ENCODE results near the gene F13A1. TPM values are rescaled to one million over a fixed set of nuclear protein-coding genes. Genes with fewer than 3 reads are reported as not detected.

Gene F13A1
- total RNA-seq, 3 donors from 2014 or later (not counting 1 experiment from before 2014, with no cell fraction given), result 6.6 to 32.5 (median 16.1) TPM

GRCh38 chr6:6332811-6333244 is 12.4 kb upstream of the F13A1 start:
- H3K4me3 Mint-ChIP-seq, result no peak overlapping the region
- Histone ChIP-seq H3K27ac (ENCODE audit: low read length) (no peak overlapping the region), H3K36me3 (ENCODE audit: control insufficient read depth, insufficient read depth, low read length) (no peaks in the 10 kb centered on the region), H3K27me3 (ENCODE audit: control insufficient read depth, insufficient read depth, low read length) (no peaks in the 10 kb centered on the region), H3K4me3 (ENCODE audit: low read length) (no peak overlapping the region), H3K9me3 (ENCODE audit: control insufficient read depth, insufficient read depth, low read length) (no peaks in the 10 kb centered on the region), H3K4me1 (ENCODE audit: control insufficient read depth, insufficient read depth, low read length) (peaks cover 5% of the 10 kb centered on the region)
- ATAC-seq (no peak), DNase-seq (no peak)
- peaks cover 5 to 10% of the 10 kb centered on the region in 2 donors for H3K27me3 Mint-ChIP-seq (ENCODE audit: low read depth in 2 of 2)
- no peak for TF ChIP-seq CTCF (IDR thresholded peaks at IDR 0.05)
- H3K4me1 Mint-ChIP-seq, result no peaks in the 10 kb centered on the region
- no peak overlapping the region for H3K27ac Mint-ChIP-seq
- WGBS (ENCODE audit: insufficient coverage), result 70% methylated on average over 2 of the region's 3 CpGs
- intact Hi-C loops (cut with micrococcal nuclease), result no loop called here
- no peaks in the 10 kb centered on the region for H3K36me3 Mint-ChIP-seq
- no peaks in the 10 kb centered on the region for H3K9me3 Mint-ChIP-seq

- H3K36me3 ChIP-seq (ENCODE audit: control insufficient read depth, insufficient read depth, low read length), result no peaks in the 10 kb centered on the region
- no peak for TF ChIP-seq CTCF (IDR thresholded peaks at IDR 0.05)
- no peak for ATAC-seq
- Mint-ChIP-seq H3K9me3 (no peaks in the 10 kb centered on the region), H3K4me1 (no peaks in the 10 kb centered on the region), H3K27ac (no peak overlapping the region), H3K4me3 (no peak overlapping the region), H3K27me3 (ENCODE audit: low read depth in 2 of 2) (peaks cover 5 to 16% of the 10 kb centered on the region in 2 donors), H3K36me3 (no peaks in the 10 kb centered on the region)
- H3K9me3 ChIP-seq (ENCODE audit: control insufficient read depth, insufficient read depth, low read length), result no peaks in the 10 kb centered on the region
- peak overlapping the region; percentile 23 for H3K27ac ChIP-seq (ENCODE audit: low read length)
- no peaks in the 10 kb centered on the region for H3K27me3 ChIP-seq (ENCODE audit: control insufficient read depth, insufficient read depth, low read length)
- no peak for DNase-seq
- H3K4me1 ChIP-seq (ENCODE audit: control insufficient read depth, insufficient read depth, low read length), result peaks cover 5% of the 10 kb centered on the region
- intact Hi-C loops (cut with micrococcal nuclease), result no loop called here
- WGBS (ENCODE audit: insufficient coverage), result 30% methylated on average over 6 of the region's 6 CpGs
- no peak overlapping the region for H3K4me3 ChIP-seq (ENCODE audit: low read length)
These were observed 11.6 kb upstream of the F13A1 start for GRCh38 chr6:6331946-6332601.

- H3K27ac ChIP-seq (ENCODE audit: low read length), result peak overlapping the region; percentile 8
- 58% methylated on average over 6 of the region's 6 CpGs for WGBS (ENCODE audit: insufficient coverage)
These were observed 10.9 kb upstream of the F13A1 start for GRCh38 chr6:6331393-6331792.

More at GRCh38 chr6:6331393-6331792, 10.9 kb upstream of the F13A1 start:
- Histone ChIP-seq H3K4me1 (ENCODE audit: control insufficient read depth, insufficient read depth, low read length) (peaks cover 5% of the 10 kb centered on the region), H3K27me3 (ENCODE audit: control insufficient read depth, insufficient read depth, low read length) (no peaks in the 10 kb centered on the region), H3K4me3 (ENCODE audit: low read length) (no peak overlapping the region), H3K9me3 (ENCODE audit: control insufficient read depth, insufficient read depth, low read length) (no peaks in the 10 kb centered on the region), H3K36me3 (ENCODE audit: control insufficient read depth, insufficient read depth, low read length) (no peaks in the 10 kb centered on the region)
- Mint-ChIP-seq H3K27me3 (ENCODE audit: low read depth in 2 of 2) (peaks cover 6 to 16% of the 10 kb centered on the region in 2 donors), H3K4me1 (no peaks in the 10 kb centered on the region), H3K4me3 (no peak overlapping the region), H3K36me3 (no peaks in the 10 kb centered on the region), H3K27ac (no peak overlapping the region), H3K9me3 (no peaks in the 10 kb centered on the region)
- TF ChIP-seq CTCF (IDR thresholded peaks at IDR 0.05), result no peak
- DNase-seq (no peak), ATAC-seq (no peak)
- intact Hi-C loops (cut with micrococcal nuclease), result no loop called here
